Gastrocnemius medialis (tissue), 4 donors: ENCODE measurements around the gene NPFF. TPM values are rescaled to one million over a fixed set of nuclear protein-coding genes. Genes with fewer than 3 reads are reported as not detected.

ENCODE experiments used
- ATAC-seq, 2 donors: fragments of 150-250 bp; one replicate each; pipeline ENCODE4 v1.9.1; 2016
- DNase-seq, 2 donors: peaks; one replicate each; pipeline ENCODE4 v3.0.0-alpha.2; 2019
- H3K27ac ChIP-seq, 4 donors: fragments of 200-600 bp; sonication (generic); 1 replicate in 1 of 4; 2 replicates in 3 of 4; pipeline ENCODE4 v1.5.1; 2016 to 2018; ENCODE audit warnings: mild to moderate bottlenecking in 2 of 4, moderate library complexity in 1 of 4
- H3K27me3 ChIP-seq, 3 donors: fragments of 200-600 bp; sonication (generic) in 2 of 3; 1 replicate in 1 of 3; 2 replicates in 2 of 3; pipeline versions ENCODE4 v1.5.1 to v1.6.0; 2016 to 2019; ENCODE audit warnings: mild to moderate bottlenecking in 1 of 3, moderate library complexity in 1 of 3
- H3K36me3 ChIP-seq, 2 donors: fragments of 200-600 bp; sonication (generic) in 1 of 2; one replicate each; pipeline ENCODE4 v1.5.1; 2017 to 2018
- H3K4me1 ChIP-seq, 2 donors: fragments of 200-600 bp; sonication (generic) in 1 of 2; one replicate each; pipeline ENCODE4 v1.5.1; 2016 to 2017; ENCODE audit warnings: mild to moderate bottlenecking in 2 of 2
- H3K4me3 ChIP-seq, 4 donors: fragments of 200-600 bp; sonication (generic) in 3 of 4; 1 replicate in 1 of 4; 2 replicates in 3 of 4; pipeline ENCODE4 v1.5.1; 2016 to 2019; ENCODE audit warnings: mild to moderate bottlenecking in 2 of 4
- H3K9me3 ChIP-seq, 3 donors: fragments of 200-600 bp; sonication (generic) in 2 of 3; 1 replicate in 1 of 3; 2 replicates in 2 of 3; pipeline ENCODE4 v1.5.1; 2016 to 2019
- CTCF ChIP-seq, 5 experiments: fragments of 450-650 bp in 3 of 5; fragments of 200-600 bp in 2 of 5; sonication (generic) in 2 of 5; IDR thresholded peaks in 4 of 5; conservative IDR thresholded peaks in 1 of 5; 1 replicate in 4 of 5; 2 replicates in 1 of 5; pipeline ENCODE4 v1.5.1; 2016 to 2019; ENCODE audit warnings: antibody characterized with exemption in 5 of 5, mild to moderate bottlenecking in 3 of 5, moderate library complexity in 3 of 5
- POLR2A ChIP-seq, 2 donors: fragments of 450-650 bp; IDR thresholded peaks; one replicate each; pipeline ENCODE4 v1.6.1; 2017; ENCODE audit warnings: antibody characterized with exemption in 2 of 2, mild to moderate bottlenecking in 2 of 2, moderate library complexity in 2 of 2
- in situ Hi-C, 4 donors: fragments of 200-750 bp; cut with MboI; loops; one replicate each; pipeline versions ENCODE4 v1.15.0 to v1.8.0; 2017; ENCODE audit warnings: low sequenced_read_pairs in 4 of 4
- intact Hi-C: fragments of 100-400 bp; cut with DNase I; formaldehyde crosslinking; loops from one replicate; pipeline ENCODE4 v1.15.1; 2023; ENCODE audit warnings: low total_unique reads
- total RNA-seq, 4 donors: library from RNA; depleted of rRNA; stranded (reverse); fragments of >200 nt; gene quantifications; one replicate each; pipeline versions ENCODE4 v1.1.0 to v1.2.3, GENCODE V29; 2016

NPFF gene
- total RNA-seq, 4 donors from 2014 or later: not detected

DNA sequence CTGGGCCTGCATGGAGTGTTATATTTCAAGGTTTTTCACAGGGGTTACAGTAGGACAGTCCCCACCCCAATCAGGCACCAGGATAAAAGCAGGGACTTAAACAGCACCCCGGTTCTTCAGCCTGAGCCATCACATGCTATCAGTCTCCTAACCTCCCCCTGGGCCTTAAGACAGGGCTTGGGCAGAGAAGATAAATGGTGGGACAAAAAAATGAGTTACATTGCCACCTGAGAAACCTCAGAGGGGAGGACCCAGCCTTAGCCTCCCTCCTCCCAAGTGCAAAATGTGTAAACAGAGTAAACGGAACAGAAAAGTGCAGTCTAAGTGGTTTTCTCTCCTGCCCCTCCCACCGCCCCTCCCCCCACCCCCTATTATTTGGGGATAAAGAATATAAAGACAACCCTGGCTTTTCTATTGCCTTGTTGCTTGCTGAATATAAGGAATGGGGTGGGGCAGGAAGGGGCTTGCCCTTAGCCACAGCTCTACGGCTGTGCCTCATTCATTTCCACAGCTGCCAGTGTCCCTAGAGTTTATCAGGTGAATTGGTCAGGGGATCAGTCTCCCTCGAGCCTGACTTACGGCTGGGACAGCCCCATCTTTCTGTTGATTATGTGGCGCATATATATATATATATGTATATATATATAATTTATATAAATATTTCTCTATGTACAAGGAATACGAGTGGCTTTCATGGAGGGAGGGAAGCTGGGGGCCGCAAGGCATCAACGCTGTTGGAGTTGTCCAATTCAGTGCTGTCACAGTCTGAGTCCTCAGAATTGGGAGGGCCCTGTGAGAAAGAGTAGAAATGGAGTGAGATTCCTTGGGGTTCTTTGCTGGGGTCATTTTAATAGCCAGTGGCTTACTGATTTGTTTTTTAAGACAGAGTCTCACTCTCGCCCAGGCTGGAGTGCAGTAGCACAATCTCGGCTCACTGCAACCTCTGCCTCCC is 26.5 kb downstream of the NPFF start:
- Histone ChIP-seq H3K36me3 (peaks cover 0 to 51% of the 10 kb centered on the region in 2 donors), H3K4me3 (no peak overlapping the region), H3K9me3 (no peaks in the 10 kb centered on the region), H3K27me3 (no peaks in the 10 kb centered on the region), H3K27ac (peak overlapping the region; percentile 7 to 86 (median 78)), H3K4me1 (peaks cover 25 to 30% of the 10 kb centered on the region in 2 donors)
- ATAC-seq: no peak
- no peak for DNase-seq
- in situ Hi-C loops (no loop called here), intact Hi-C loops (no loop called here)
- TF ChIP-seq POLR2A (IDR thresholded peaks at IDR 0.05) (no peak), CTCF (IDR thresholded peaks at IDR 0.05 in 4 of 5, conservative IDR thresholded peaks at IDR 0.05 in 1 of 5) (no peak)

GRCh38 chr12:53479331-53479730 is 28.0 kb downstream of the NPFF start:
- in situ Hi-C loops: no loop called here
- intact Hi-C loops: loop anchor here (2.0 kb wide), 1 partner anchor 27 kb away; the partner anchor contains the start of gene PCBP2
- Histone ChIP-seq H3K36me3 (peaks cover 3 to 66% of the 10 kb centered on the region in 2 donors), H3K4me3 (no peak overlapping the region), H3K4me1 (peaks cover 40 to 43% of the 10 kb centered on the region in 2 donors), H3K27ac (peak overlapping the region; percentile 75 to 86 (median 82)), H3K9me3 (no peaks in the 10 kb centered on the region), H3K27me3 (no peaks in the 10 kb centered on the region)
- DNase-seq (no peak), ATAC-seq (no peak)
- TF ChIP-seq CTCF (IDR thresholded peaks at IDR 0.05 in 4 of 5, conservative IDR thresholded peaks at IDR 0.05 in 1 of 5): no peak
- TF ChIP-seq POLR2A (IDR thresholded peaks at IDR 0.05): no peak

- peaks cover 3 to 70% of the 10 kb centered on the region in 2 donors for H3K36me3 ChIP-seq
- ATAC-seq: peak; percentile 2 to 8
- no peaks in the 10 kb centered on the region for H3K9me3 ChIP-seq
- no peak for TF ChIP-seq CTCF (IDR thresholded peaks at IDR 0.05 in 4 of 5, conservative IDR thresholded peaks at IDR 0.05 in 1 of 5)
- no peak for TF ChIP-seq POLR2A (IDR thresholded peaks at IDR 0.05)
- H3K27me3 ChIP-seq: no peaks in the 10 kb centered on the region
- DNase-seq: no peak
- intact Hi-C loops: loop anchor here (2.0 kb wide), 1 partner anchor 26 kb away; the partner anchor contains the start of gene PCBP2
- H3K27ac ChIP-seq: peak overlapping the region; percentile 75 to 86 (median 82)
- H3K4me1 ChIP-seq: peaks cover 44 to 48% of the 10 kb centered on the region in 2 donors
- in situ Hi-C loops: no loop called here
- H3K4me3 ChIP-seq: no peak overlapping the region
Observed at GRCh38 chr12:53478865-53479264, 28.4 kb downstream of the NPFF start.

DNA sequence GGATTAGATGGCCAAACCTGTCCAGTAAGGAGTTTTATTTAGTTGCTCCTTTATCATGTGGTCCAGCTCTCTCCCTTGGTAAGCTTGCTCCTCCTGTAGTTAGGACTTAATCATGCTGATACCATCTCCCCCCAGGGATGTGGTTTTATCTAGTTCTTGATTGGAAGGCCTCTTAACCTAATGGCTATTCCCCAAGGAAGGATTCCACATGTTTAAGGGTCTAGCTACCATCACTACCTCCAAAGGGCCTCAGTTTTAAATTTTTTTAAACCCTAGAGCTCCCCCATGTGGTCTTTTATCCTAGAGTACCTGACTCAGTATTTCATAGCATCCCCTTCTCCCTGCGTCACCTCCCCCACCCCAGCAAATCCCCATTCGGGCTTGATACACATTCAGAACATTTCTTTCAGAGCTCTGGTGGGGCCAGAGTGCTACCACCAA is 30.5 kb downstream of the NPFF start:
- Histone ChIP-seq H3K27me3 (no peaks in the 10 kb centered on the region), H3K9me3 (no peaks in the 10 kb centered on the region), H3K4me1 (peaks cover 65 to 69% of the 10 kb centered on the region in 2 donors), H3K27ac (peak overlapping the region; percentile 75 to 86 (median 82)), H3K36me3 (peaks cover 3 to 91% of the 10 kb centered on the region in 2 donors), H3K4me3 (no peak overlapping the region)
- TF ChIP-seq CTCF (IDR thresholded peaks at IDR 0.05 in 4 of 5, conservative IDR thresholded peaks at IDR 0.05 in 1 of 5) (peak in 4 of 5 experiments; percentile 16 to 33 (median 24)), POLR2A (IDR thresholded peaks at IDR 0.05) (no peak)
- DNase-seq: no peak
- in situ Hi-C loops: no loop called here
- intact Hi-C loops: no loop called here
- ATAC-seq: no peak
